H9 (cell line): ENCODE data around the gene CAMSAP2. TPM values are rescaled to one million over a fixed set of nuclear protein-coding genes. Genes with fewer than 3 reads are reported as not detected.

Experiments
- DNase-seq: peaks from one replicate; pipeline ENCODE4 v3.0.0-alpha.2; 2017
- H2AFZ ChIP-seq: one replicate; pipeline ENCODE4 v1.6.1; 2013; ENCODE audit warnings: mild to moderate bottlenecking, low read length, control low read depth, moderate library complexity
- H2AK5ac ChIP-seq: 2 replicates; pipeline ENCODE4 v1.6.1; 2013; ENCODE audit warnings: low read length, control low read depth, mixed read lengths; ENCODE audit not compliant: insufficient read length
- H2BK120ac ChIP-seq: one replicate; pipeline ENCODE4 v1.6.1; 2013; ENCODE audit warnings: low read depth, mild to moderate bottlenecking, low read length, control low read depth, inconsistent platforms; ENCODE audit not compliant: poor library complexity, severe bottlenecking
- H2BK12ac ChIP-seq: 2 replicates; pipeline ENCODE4 v1.6.1; 2013; ENCODE audit warnings: low read length, control low read depth, mixed read lengths, low read depth; ENCODE audit not compliant: insufficient read length
- H2BK15ac ChIP-seq: 2 replicates; pipeline ENCODE4 v1.6.1; 2013; ENCODE audit warnings: low read depth, low read length, control low read depth
- H2BK20ac ChIP-seq: one replicate; pipeline ENCODE4 v1.6.1; 2013; ENCODE audit warnings: low read depth, mild to moderate bottlenecking, low read length, control low read depth, inconsistent platforms; ENCODE audit not compliant: poor library complexity, severe bottlenecking
- H2BK5ac ChIP-seq: 2 replicates; pipeline ENCODE4 v1.6.1; 2013; ENCODE audit warnings: low read length, control low read depth, mixed read lengths; ENCODE audit not compliant: insufficient read length
- H3K14ac ChIP-seq: 2 replicates; pipeline ENCODE4 v1.6.1; 2013; ENCODE audit warnings: low read length, control low read depth; ENCODE audit not compliant: insufficient read depth
- H3K18ac ChIP-seq: 2 replicates; pipeline ENCODE4 v1.6.1; 2013; ENCODE audit warnings: low read depth, mild to moderate bottlenecking, mixed read lengths, low read length, control low read depth; ENCODE audit not compliant: insufficient read length
- H3K23ac ChIP-seq: 2 replicates; pipeline ENCODE4 v1.6.1; 2013; ENCODE audit warnings: low read length, control low read depth, mixed read lengths, low read depth; ENCODE audit not compliant: insufficient read length
- H3K23me2 ChIP-seq: 2 replicates; pipeline ENCODE4 v1.6.1; 2013; ENCODE audit warnings: low read depth, mild to moderate bottlenecking, mixed read lengths, low read length, control low read depth; ENCODE audit not compliant: insufficient read length, poor library complexity, severe bottlenecking
- H3K27ac ChIP-seq: 2 replicates; pipeline ENCODE4 v1.5.1; 2013; ENCODE audit warnings: low read length, control low read depth, mixed read lengths, low read depth; ENCODE audit not compliant: insufficient read length
- H3K27me3 ChIP-seq: 2 replicates; pipeline ENCODE4 v1.6.1; 2013; ENCODE audit warnings: low read length, control low read depth, inconsistent platforms; ENCODE audit not compliant: insufficient read depth
- H3K4ac ChIP-seq: 2 replicates; pipeline ENCODE4 v1.6.1; 2013; ENCODE audit warnings: low read depth, mild to moderate bottlenecking, control low read depth, inconsistent platforms, low read length, moderate library complexity
- H3K4me1 ChIP-seq: 2 replicates; pipeline ENCODE4 v1.6.1; 2013; ENCODE audit warnings: low read length, control low read depth, inconsistent platforms; ENCODE audit not compliant: insufficient read depth
- H3K4me2 ChIP-seq: 2 replicates; pipeline ENCODE4 v1.6.1; 2013; ENCODE audit warnings: low read length, control low read depth, mixed read lengths; ENCODE audit not compliant: insufficient read length, insufficient read depth
- H3K56ac ChIP-seq: 2 replicates; pipeline ENCODE4 v1.6.1; 2013; ENCODE audit warnings: low read depth, mild to moderate bottlenecking, mixed read lengths, low read length, control low read depth; ENCODE audit not compliant: insufficient read length
- H3K79me1 ChIP-seq: 2 replicates; pipeline ENCODE4 v1.6.1; 2013; ENCODE audit warnings: low read depth, mild to moderate bottlenecking, moderate library complexity, low read length, control low read depth, inconsistent platforms; ENCODE audit not compliant: insufficient read depth, poor library complexity, severe bottlenecking
- H3K79me2 ChIP-seq: 2 replicates; pipeline ENCODE4 v1.6.1; 2013; ENCODE audit warnings: low read length, control low read depth, inconsistent platforms; ENCODE audit not compliant: insufficient read depth
- H3K9ac ChIP-seq: 2 replicates; pipeline ENCODE4 v1.6.1; 2013; ENCODE audit warnings: low read length, control low read depth, mixed read lengths; ENCODE audit not compliant: insufficient read length; ENCODE audit errors: extremely low read depth
- H3K9me3 ChIP-seq: one replicate; pipeline ENCODE4 v1.6.1; 2013; ENCODE audit warnings: low read depth, low read length, inconsistent platforms; ENCODE audit not compliant: control insufficient read depth
- H3T11ph ChIP-seq: one replicate; pipeline ENCODE4 v1.6.1; 2013; ENCODE audit warnings: mild to moderate bottlenecking, low read length, control low read depth, inconsistent platforms
- H4K20me1 ChIP-seq: one replicate; pipeline ENCODE4 v1.6.1; 2013; ENCODE audit not compliant: control insufficient read depth, insufficient read length, insufficient read depth
- H4K5ac ChIP-seq: 2 replicates; pipeline ENCODE4 v1.6.1; 2013; ENCODE audit warnings: low read depth, mild to moderate bottlenecking, mixed read lengths, low read length, control low read depth; ENCODE audit not compliant: insufficient read length
- H4K8ac ChIP-seq: replicated peaks from 2 replicates; pipeline ENCODE4 v1.6.1; 2013; ENCODE audit warnings: low read length, control low read depth, mixed read lengths, low read depth; ENCODE audit not compliant: insufficient read length
- H4K91ac ChIP-seq: 2 replicates; pipeline ENCODE4 v1.6.1; 2013; ENCODE audit warnings: low read depth, mild to moderate bottlenecking, moderate library complexity, mixed read lengths, low read length, control low read depth; ENCODE audit not compliant: insufficient read length
- H3K27ac Mint-ChIP-seq, 3 experiments: 2 replicates in 2 of 3; 3 replicates in 1 of 3; pipeline ENCODE4 v1.8.0; 2020 to 2021; ENCODE audit warnings: mixed read lengths in 3 of 3, mild to moderate bottlenecking in 1 of 3, moderate library complexity in 1 of 3
- H3K27me3 Mint-ChIP-seq: 2 replicates; pipeline ENCODE4 v1.8.0; 2021; ENCODE audit warnings: low read depth, mild to moderate bottlenecking, moderate library complexity, mixed read lengths
- H3K36me3 Mint-ChIP-seq, 3 experiments: 2 replicates in 2 of 3; 3 replicates in 1 of 3; pipeline ENCODE4 v1.8.0; 2020 to 2021; ENCODE audit warnings: low read depth in 3 of 3, mixed read lengths in 3 of 3; ENCODE audit not compliant: insufficient read depth in 1 of 3
- H3K4me1 Mint-ChIP-seq, 2 experiments: 2 replicates each; pipeline ENCODE4 v1.8.0; 2020; ENCODE audit warnings: mixed read lengths in 2 of 2
- H3K4me3 Mint-ChIP-seq, 2 experiments: 2 replicates in 1 of 2; 3 replicates in 1 of 2; pipeline ENCODE4 v1.8.0; 2020 to 2021; ENCODE audit warnings: mild to moderate bottlenecking in 2 of 2, mixed read lengths in 2 of 2, moderate library complexity in 1 of 2
- H3K9me3 Mint-ChIP-seq, 2 experiments: 2 replicates in 1 of 2; 3 replicates in 1 of 2; pipeline ENCODE4 v1.8.0; 2020; ENCODE audit warnings: mild to moderate bottlenecking in 2 of 2, mixed read lengths in 2 of 2, moderate library complexity in 1 of 2
- CTCF ChIP-seq: fragments of 200-600 bp; sonication (generic); conservative IDR thresholded peaks from 3 replicates; pipeline ENCODE4 v1.8.0; 2021; ENCODE audit warnings: antibody characterized with exemption, mild to moderate bottlenecking
- WGBS: extraction: QIAGEN DNeasy Blood & Tissue Kit; methylation state at CpG from one replicate; pipeline ENCODE4 v1.1.7; 2013; ENCODE audit warnings: missing lambda C conversion rate, low lambda C conversion rate, mixed read lengths; ENCODE audit not compliant: insufficient read length; ENCODE audit errors: extremely low coverage; 5-methylcytosine and 5-hydroxymethylcytosine counted together
- total RNA-seq: library from RNA; stranded (reverse); gene quantifications from 2 replicates; pipeline ENCODE4 v1.2.1, GENCODE V29; 2021

Gene CAMSAP2
- total RNA-seq, 1 experiment from 2014 or later, result 33.7 TPM

DNA sequence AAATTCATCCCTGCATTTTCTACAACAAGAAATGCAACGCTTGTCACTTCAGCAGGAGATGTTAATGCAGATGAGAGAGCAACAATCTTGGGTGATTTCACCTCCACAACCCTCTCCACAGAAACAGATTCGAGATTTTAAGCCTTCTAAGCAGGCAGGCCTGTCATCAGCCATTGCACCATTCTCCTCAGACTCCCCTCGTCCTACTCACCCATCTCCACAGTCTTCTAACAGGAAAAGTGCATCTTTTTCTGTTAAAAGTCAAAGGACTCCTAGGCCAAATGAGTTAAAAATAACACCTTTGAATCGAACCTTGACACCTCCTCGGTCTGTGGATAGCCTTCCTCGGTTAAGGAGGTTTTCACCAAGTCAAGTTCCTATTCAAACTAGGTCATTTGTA is 110.7 kb downstream of the CAMSAP2 start:
- Mint-ChIP-seq H3K27me3 (no peaks in the 10 kb centered on the region), H3K36me3 (peaks cover 8 to 54% (median 47%) of the 10 kb centered on the region in 3 experiments; a peak in 6 of 7 replicates), H3K27ac (peak overlapping the region in 1 of 3 experiments; percentile 20; a peak in 1 of 7 replicates), H3K4me3 (no peak overlapping the region), H3K9me3 (no peaks in the 10 kb centered on the region), H3K4me1 (peaks cover 7 to 14% of the 10 kb centered on the region in 2 experiments)
- H4K5ac ChIP-seq, result no peak overlapping the region
- H4K8ac ChIP-seq, result no peak overlapping the region
- H3T11ph ChIP-seq, result no peak overlapping the region
- no peak overlapping the region for H2BK5ac ChIP-seq
- no peaks in the 10 kb centered on the region for H3K9me3 ChIP-seq
- H3K18ac ChIP-seq, result no peak overlapping the region
- no peak overlapping the region for H3K9ac ChIP-seq
- no peak overlapping the region for H3K14ac ChIP-seq
- H2BK120ac ChIP-seq, result no peak overlapping the region
- H2AFZ ChIP-seq, result no peak overlapping the region
- no peak overlapping the region for H3K56ac ChIP-seq
- H2BK12ac ChIP-seq, result no peak overlapping the region
- DNase-seq, result no peak
- H4K91ac ChIP-seq, result no peak overlapping the region
- TF ChIP-seq CTCF, result no peak
- H3K27me3 ChIP-seq, result no peaks in the 10 kb centered on the region
- H2AK5ac ChIP-seq, result no peak overlapping the region
- H3K4ac ChIP-seq, result no peak overlapping the region
- H3K79me1 ChIP-seq, result no peaks in the 10 kb centered on the region
- no CpG with 5 or more reads among the region's 6 CpGs for WGBS
- H2BK20ac ChIP-seq, result no peak overlapping the region
- H2BK15ac ChIP-seq, result no peak overlapping the region
- H3K79me2 ChIP-seq, result no peaks in the 10 kb centered on the region
- no peak overlapping the region for H3K27ac ChIP-seq
- no peaks in the 10 kb centered on the region for H3K23me2 ChIP-seq
- H4K20me1 ChIP-seq, result no peaks in the 10 kb centered on the region
- no peak overlapping the region for H3K4me2 ChIP-seq
- peaks cover 3% of the 10 kb centered on the region; the same call in 1 of the 2 replicates for H3K4me1 ChIP-seq
- H3K23ac ChIP-seq, result no peak overlapping the region
